AG04449 (cell line): ENCODE data around the gene LRCH4.

ENCODE experiments used
- CTCF ChIA-PET: fragments of 350-600 bp; formaldehyde crosslinking; extraction: SDS; loops from one replicate; lab custom pipeline; 2021; ENCODE audit warnings: antibody characterized with exemption; lab: Yijun Ruan, JAX
- POLR2A ChIA-PET: fragments of 400-600, 350-600 bp; formaldehyde crosslinking; extraction: SDS; loops from one replicate; lab custom pipeline; 2020; ENCODE audit warnings: antibody characterized with exemption, inconsistent platforms; lab: Yijun Ruan, JAX
- DNase-seq: peaks from one replicate; pipeline ENCODE4 v3.0.0-alpha.2; 2010; ENCODE audit warnings: low read depth, low spot score
- H3K4me3 ChIP-seq: 2 replicates; pipeline ENCODE4 v1.5.1; 2011; ENCODE audit warnings: low read depth, mild to moderate bottlenecking, control low read depth, low read length
- TF ChIP-seq, protein P1 (sequence below): IDR thresholded peaks from one replicate; pipeline ENCODE4 v1.5.1; 2011; ENCODE audit warnings: mild to moderate bottlenecking, moderate library complexity, low read length, control low read depth, inconsistent platforms; ENCODE audit not compliant: insufficient read depth; ENCODE audit errors: missing control alignments

LRCH4 gene

GRCh38 chr7:100595188-100595587 is 9.3 kb upstream of the LRCH4 start:
- no peak for DNase-seq
- CTCF ChIA-PET: interaction anchor here (3.5 kb wide), 1 partner anchor 9 kb away, joined by 16 read pairs; the partner anchor contains the start of genes FBXO24 and LRCH4
- TF ChIP-seq, protein P1, sequence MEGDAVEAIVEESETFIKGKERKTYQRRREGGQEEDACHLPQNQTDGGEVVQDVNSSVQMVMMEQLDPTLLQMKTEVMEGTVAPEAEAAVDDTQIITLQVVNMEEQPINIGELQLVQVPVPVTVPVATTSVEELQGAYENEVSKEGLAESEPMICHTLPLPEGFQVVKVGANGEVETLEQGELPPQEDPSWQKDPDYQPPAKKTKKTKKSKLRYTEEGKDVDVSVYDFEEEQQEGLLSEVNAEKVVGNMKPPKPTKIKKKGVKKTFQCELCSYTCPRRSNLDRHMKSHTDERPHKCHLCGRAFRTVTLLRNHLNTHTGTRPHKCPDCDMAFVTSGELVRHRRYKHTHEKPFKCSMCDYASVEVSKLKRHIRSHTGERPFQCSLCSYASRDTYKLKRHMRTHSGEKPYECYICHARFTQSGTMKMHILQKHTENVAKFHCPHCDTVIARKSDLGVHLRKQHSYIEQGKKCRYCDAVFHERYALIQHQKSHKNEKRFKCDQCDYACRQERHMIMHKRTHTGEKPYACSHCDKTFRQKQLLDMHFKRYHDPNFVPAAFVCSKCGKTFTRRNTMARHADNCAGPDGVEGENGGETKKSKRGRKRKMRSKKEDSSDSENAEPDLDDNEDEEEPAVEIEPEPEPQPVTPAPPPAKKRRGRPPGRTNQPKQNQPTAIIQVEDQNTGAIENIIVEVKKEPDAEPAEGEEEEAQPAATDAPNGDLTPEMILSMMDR: no peak
- no peak overlapping the region for H3K4me3 ChIP-seq
- POLR2A ChIA-PET: interaction anchor here (1.2 kb wide), 1 partner anchor 9 kb away, joined by 8 read pairs; the partner anchor contains the start of genes FBXO24 and LRCH4

GRCh38 chr7:100591596-100591995 is 5.7 kb upstream of the LRCH4 start:
- H3K4me3 ChIP-seq: no peak overlapping the region
- TF ChIP-seq, protein P1: no peak
- CTCF ChIA-PET: interaction anchor here (0.5 to 13.2 kb wide), 5 partner anchors 10 to 691 kb away, joined by 3 to 138 read pairs (median 5); partner anchors contain the start of gene PCOLCE
- POLR2A ChIA-PET: no interaction called here
- DNase-seq: no peak

DNA sequence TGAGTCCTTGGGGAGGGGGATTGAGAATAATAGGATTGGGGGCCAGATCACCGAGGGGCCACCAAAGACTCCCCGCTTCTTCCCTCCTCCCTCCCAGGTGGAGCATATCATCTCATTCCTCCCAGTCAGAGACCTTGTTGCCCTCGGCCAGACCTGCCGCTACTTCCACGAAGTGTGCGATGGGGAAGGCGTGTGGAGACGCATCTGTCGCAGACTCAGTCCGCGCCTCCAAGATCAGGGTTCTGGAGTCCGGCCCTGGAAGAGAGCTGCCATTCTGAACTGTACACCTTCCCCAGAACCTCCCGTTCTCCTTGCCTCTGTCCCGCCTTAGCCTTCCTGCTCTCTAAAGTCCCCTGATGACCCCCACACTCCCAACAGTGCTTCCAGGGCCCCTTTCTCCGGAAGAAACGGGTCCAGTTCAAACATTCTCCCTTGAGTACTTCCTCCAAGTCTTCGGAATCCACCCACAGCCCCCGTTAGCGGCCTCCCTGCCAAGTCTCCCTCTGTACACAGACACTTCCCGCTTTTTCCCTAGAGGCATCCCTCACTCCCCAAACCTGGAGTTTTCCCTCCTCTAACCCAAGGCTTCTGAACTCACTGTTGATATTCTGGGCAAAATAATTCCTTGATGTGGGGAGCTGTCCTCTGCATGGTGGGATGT is 4.3 kb upstream of the LRCH4 start:
- CTCF ChIA-PET: interaction anchor here (1.4 to 13.2 kb wide), 8 partner anchors 11 to 261 kb away, joined by 3 to 138 read pairs (median 5); partner anchors contain the start of gene PCOLCE
- TF ChIP-seq, protein P1: no peak
- POLR2A ChIA-PET: no interaction called here
- no peak for DNase-seq
- H3K4me3 ChIP-seq: no peak overlapping the region

GRCh38 chr7:100589341-100589947 is 3.5 kb upstream of the LRCH4 start:
- no peak for DNase-seq
- TF ChIP-seq, protein P1: no peak
- CTCF ChIA-PET: interaction anchor here (0.9 to 13.2 kb wide), 13 partner anchors 13 to 262 kb away, joined by 3 to 138 read pairs (median 4); partner anchors contain the start of genes PCOLCE and POP7
- POLR2A ChIA-PET: no interaction called here
- no peak overlapping the region for H3K4me3 ChIP-seq

- CTCF ChIA-PET: interaction anchor here (0.7 to 13.2 kb wide), 15 partner anchors 10 to 263 kb away, joined by 3 to 138 read pairs (median 4); partner anchors contain the start of genes MOSPD3, PCOLCE and POP7
- DNase-seq: no peak
- H3K4me3 ChIP-seq: no peak overlapping the region
- POLR2A ChIA-PET: interaction anchor here (0.6 to 1.0 kb wide), 2 partner anchors 15 to 158 kb away, joined by 3 to 4 read pairs; partner anchors contain the start of gene MEPCE
- TF ChIP-seq, protein P1: peak; percentile 20
These were observed 2.5 kb upstream of the LRCH4 start for GRCh38 chr7:100588438-100588837.
